ENCODE results near the gene RASGEF1C.
A peak's percentile ranks its signal among the peaks of the same experiment; 100 is the strongest.
"Not testable (repeated sequence)": the region's sequence is repeated elsewhere in the genome, so short reads cannot be mapped to it uniquely, and the experiment has no call there.

RASGEF1C gene

DNA sequence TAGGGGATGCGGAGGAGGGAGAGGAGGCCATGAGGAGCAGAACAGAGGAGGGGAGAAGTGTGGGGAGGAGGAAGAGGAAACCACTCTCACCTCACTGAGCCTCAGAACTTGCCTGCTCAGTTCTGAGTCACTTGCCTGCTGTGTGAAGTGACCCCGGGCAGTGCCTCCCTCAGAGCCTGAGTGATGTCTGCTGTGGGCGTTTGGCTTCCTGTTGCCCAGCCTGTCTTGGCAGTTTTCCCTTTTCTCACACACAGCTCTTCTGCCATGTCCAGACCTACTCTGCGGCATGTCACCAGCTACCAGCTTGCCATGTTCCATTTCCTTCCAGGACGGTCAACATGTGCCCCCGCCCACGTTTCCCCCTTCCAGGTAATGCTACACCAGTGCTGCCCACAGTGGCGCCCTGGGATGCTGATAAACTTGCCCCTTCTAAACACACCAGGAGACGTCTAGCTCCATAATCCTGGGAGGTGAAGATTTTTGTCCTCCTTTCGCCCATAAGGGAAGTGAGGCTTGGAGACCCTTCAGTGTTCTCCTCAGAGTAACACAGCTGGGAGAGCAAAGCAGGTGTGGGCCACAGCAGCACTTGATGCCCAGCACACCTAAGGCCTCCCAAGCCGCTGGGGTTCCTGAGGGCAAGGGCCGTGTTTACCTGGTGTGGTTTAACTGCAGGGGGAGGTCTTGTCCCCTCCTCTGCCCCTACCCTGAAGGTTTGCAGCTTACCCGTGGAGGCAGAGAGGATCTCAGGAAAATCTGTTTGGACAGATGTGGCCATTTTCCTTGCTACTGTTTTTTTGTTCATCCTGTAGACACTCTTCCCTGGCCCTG lies 73.7 kb downstream of the RASGEF1C start:
- no peak for DNase-seq

DNA sequence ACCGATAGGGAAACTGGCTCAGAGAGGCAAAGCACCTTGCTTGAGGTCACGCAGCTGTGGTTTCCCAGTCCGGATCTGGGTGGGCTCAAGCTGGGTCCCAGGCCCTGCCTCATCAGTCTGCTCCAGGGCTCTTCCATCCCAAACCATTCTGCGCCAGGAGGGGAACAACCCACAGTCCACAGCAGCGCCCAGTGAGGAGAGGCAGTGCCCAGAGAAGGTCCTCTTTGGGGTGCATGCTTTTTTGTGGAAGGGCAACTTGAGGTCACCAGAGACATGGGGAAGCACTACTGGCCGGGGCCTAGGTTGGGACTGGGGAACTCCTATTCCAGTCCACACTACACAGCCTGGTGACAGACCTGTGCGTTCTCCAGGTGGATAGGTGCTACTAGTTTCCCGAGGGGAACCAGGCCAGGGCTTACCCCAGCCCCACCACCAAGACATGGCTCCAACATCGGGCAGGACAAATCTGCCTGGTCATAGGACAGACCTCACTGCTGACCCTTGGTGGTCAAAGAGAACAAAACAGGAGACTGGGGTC lies 75.0 kb downstream of the RASGEF1C start:
- no peak for DNase-seq

DNA sequence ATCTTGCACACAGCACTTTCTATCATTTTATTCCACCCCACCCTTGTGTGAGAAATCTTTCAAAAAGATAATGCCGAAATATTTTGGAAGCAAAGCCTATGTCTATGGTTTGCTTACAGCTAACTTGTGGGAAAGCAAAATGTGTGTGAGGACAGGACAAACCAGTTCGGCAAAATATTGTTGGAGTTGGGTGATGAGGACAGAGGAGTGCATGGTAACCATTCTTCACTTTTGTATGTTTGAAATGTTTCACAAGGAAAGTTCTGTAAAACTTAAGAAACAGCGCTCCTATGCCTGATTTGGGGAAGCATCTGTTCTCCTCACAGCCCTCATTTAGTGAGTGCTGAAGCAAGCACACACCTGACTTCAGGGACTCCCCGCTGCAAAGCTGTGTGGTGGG lies 75.5 kb downstream of the RASGEF1C start:
- DNase-seq, result no peak

DNA sequence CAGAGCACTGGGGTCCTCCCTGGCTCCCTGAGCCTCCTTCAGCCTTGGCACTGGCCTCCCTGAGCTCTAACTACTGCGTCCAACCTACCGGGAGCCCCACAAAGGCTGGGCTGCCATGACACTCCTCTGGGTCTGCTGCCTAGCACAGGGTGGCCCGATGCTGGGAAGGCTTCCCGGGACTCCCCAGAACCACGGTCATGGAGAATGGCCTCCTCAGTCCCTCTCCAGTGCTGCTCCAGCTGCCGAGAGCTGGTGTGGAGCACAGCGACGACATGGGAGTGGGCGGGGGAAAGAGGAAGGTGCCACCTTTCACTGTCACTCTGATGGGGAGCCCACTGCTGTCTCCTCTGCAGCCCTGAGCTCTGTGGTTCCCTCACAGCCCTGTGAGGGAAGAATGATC lies 76.0 kb downstream of the RASGEF1C start:
- DNase-seq, result no peak

- DNase-seq, result no peak
These were observed 77.9 kb downstream of the RASGEF1C start for GRCh38 chr5:180130876-180131740.

- DNase-seq, result no peak
These were observed 78.6 kb downstream of the RASGEF1C start for GRCh38 chr5:180130291-180130869.

DNA sequence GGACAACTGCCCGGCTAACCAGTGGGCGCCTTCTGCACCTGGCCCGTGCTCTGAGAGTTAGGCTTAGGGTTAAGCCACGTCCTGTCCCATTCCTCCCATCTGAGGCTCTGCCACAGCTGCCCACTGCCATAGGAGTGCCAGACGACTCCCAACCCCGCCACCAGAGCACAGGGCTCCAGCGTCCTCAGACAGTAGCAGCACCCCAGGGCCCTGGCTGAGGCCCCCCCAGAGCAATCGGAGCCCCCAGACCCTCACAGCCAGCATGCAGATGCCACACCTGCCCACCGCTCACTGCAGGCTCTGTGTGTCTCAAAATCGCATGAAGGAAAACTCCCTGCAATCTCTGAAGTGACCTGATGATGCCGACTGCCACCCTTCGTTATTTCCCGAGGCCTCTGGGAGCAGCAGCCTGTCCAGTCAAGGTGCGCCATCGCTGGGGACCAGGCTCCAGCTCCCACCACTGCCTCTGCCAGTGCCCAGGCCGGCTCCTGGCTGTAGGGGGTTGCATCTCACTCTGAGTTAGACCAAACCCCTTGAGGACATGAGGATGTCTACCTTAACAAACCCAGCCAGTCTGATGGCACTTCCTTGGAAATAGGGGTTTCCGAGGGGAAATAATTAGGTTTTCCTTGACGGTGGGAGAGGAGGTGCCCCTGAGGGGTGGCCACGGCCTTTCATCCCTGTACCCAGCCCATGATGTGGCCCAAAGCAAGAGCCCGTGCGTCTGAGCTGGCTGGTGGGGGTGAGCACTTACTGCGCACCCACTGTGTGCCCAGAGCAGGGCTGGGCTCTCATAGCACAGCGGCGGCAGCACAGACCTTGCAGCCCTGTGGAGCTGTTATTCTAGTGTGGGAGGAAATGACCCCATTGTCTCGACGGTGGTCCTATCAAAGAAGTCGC lies 79.5 kb downstream of the RASGEF1C start:
- DNase-seq, result no peak

DNA sequence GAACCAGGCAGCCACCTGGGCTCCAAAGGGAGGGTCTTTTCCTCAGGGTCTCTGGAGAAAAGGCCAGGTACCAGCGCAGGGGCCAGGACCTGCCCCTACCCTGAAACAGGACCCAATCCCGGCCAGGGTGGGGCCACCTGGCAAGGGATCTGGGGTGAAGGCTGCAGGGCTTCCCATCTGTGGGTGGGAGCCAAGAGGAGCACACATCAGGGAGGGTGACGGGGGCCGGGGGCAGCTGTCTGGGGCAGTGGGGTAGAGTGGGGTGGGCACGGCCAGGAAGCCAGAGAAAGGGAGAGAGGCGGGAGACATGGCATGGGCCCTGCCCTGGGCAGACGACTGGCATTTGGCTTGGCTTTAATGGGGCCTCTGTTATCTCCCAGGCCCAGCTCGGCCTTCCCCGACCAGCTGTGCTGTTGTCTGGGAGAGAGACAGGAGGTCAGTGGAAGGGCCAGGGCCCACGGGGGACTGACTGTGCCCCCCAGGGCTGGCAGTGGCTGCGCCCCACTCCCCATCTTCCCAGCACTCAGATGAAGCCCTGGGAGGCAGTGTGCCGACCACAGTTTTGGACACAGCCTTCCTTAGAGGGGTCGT lies 80.2 kb downstream of the RASGEF1C start:
- no peak for DNase-seq

GRCh38 chr5:180127682-180128670 lies 81.0 kb downstream of the RASGEF1C start:
- no peak for DNase-seq

GRCh38 chr5:180126716-180127681 lies 82.0 kb downstream of the RASGEF1C start:
- peak; percentile 24 for DNase-seq

GRCh38 chr5:180126156-180126555 lies 82.9 kb downstream of the RASGEF1C start:
- not testable (repeated sequence) for DNase-seq

DNA sequence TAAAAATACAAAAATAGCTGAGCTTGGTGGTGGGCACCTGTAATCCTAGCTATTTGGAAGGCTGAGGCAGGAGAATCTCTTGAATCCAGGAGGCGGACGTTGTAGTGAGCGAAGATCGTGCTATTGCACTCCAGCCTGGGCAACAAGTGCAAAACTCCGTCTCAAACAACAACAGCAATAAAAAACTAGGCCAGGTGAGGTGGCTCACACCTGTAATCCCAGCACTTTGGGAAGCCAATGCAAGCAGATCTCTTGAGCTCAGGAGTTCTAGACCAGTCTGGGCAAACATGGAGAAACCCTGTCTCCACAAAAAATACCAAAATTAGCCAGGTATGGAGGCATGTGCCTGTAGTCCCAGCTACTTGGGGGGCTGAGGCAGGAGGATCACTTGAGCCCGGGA lies 84.3 kb downstream of the RASGEF1C start:
- DNase-seq, result not testable (repeated sequence)

DNA sequence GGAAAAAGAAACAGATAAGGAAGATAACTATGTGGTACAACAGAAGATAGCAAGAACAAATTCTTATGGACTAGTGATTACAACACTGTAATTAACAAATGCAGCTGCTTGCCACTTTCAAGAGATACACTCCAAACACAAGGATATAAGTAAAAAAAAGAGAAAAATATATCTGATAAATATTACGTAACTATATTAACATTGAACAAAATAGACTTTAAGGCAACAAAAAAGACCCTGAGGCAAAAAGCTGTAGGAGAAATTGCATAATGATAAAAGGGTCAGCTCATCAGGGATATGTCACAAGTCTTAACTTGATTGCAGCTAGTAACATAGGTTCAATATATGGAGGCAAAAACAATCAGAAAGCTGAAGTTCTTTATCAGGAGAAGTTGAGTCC lies 86.1 kb downstream of the RASGEF1C start:
- no peak for DNase-seq

DNA sequence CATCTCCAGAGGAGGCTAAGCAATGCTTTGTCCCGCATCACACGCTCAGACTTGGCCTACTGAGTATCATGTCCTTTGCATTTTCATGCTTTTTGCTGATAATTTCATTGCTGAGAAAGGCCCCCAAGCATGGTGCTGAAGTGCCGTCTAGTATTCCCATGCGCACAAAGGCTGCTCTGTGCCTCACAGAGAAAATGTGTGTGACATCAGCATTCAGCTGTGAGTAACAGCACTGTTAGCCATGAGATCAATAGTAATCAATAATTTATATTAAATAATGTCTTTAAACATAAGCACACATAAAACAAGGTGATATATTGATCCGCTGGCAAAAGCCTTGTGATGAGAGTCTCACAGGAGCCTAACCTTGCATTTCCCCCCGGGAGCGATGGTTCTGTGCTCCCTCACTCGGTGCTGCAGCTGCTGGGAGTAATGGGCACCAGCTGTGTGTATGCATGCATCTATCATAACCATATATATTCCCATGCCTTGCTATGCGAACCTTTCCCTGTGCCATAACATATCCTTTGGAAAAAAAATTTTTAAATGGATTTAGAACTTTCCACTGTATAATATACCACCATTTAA lies 87.1 kb downstream of the RASGEF1C start:
- DNase-seq, result no peak

- no peak for DNase-seq
These were observed 88.5 kb downstream of the RASGEF1C start for GRCh38 chr5:180120237-180121101.

DNA sequence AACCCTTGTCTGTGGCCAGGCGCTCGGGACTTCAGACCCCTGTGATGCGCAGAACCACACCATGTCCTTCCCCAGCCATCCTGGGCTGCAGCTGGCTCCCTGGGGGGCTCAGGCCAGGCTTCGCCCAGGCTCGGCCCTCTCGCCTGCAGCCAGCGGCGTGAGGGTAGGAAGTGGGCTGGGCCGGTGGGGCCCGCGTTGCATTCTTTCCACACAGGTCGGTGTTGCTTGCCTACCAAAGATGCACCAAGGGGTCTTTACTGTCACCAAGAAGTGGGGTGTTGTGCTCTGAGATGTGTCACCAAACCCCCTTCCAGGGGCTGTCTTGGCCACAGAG lies 89.1 kb downstream of the RASGEF1C start:
- DNase-seq, result no peak

DNA sequence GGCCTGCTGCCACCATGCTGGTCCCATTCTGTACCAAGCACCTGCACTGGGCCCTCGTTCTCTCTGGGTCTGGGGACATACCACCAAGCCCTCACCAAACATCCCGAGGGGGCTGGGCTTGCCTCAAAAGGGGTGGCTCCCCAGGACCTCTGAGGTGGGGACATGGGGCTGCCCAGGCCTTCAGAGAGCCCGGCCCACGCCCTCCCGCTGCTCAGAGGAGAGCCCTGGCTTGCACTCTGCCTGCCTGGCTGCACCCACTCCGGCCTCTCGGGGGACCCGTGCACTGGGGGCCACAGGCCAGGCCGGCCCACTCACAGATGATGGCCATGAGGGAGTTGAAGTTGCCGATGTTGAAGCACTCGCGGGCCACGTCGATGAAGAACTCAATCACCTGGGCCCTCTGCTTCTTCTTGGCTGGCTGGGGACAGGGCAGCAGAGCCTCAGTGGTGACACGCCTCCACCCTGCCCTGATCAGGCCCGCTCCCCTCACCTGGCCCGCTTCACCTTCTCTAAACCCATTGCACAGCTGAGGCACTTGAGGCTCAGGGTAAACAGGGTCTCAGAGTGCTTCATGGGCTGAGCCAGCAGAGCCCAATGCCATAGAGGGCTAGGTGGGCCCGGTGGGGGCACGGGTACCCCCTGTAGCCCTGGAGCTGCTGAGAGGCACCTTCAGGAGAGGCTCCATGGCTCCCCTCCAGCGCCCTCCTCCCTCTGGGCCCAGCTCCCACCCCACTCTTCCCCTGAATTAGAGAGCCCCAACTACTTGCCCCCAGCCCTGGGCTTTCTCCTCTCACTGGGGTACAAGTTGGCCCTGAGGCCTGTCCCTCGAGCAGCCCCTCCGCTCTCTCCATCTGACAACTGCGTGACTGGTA lies 89.7 kb downstream of the RASGEF1C start:
- DNase-seq, result no peak
